ENCODE results near the gene TWNK. TPM values are rescaled to one million over a fixed set of nuclear protein-coding genes. Genes with fewer than 3 reads are reported as not detected.
A peak's percentile ranks its signal among the peaks of the same experiment; 100 is the strongest.

Gene TWNK
- total and polyA plus RNA-seq, 9 of the 15 experiments (the other 6 are each of a cell fraction or from before 2014, with no cell fraction given), result 11.6 to 34.7 (median 17.4) TPM

DNA sequence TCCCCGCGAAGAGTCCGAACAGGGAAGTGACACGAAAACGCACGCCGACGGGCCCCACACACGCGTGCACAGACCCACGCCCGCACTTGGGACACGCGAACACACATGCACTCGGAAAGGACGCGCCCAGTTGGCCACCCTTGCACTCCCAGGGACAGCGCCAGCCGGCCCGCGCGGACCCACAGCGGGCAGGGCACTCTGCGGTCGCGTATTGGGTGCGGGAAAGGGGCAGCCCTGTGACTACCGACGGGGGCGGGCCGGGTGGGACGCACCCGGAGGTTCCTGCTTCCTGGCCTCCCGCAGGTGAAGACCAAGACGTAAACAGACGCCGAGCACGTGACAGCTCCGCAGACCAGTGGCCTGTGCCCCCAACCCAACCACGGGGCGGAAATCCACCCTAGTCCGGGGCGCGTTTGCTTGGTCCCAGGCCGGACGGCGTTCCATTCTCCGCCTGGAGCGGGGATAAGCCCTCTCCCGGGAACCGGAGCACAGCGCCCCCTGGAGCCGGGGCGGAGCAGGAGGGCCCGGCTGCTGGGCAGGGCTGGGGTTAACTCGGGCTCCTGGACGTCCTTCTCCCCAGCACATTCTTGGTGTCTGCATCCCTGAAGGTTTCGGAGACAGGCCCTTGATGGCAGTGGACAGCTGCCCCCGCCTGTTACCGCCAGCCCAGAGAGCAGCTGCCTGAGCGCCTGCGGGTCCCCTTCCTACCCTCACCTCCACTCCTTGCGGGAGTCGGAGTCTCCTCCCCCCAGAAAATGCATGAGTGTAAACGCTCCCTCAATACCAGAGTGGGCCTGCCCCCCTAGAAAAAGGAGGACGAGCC lies 10.2 kb downstream of the TWNK start (continued):
- TF ChIP-seq POLR2G (IDR thresholded peaks at IDR 0.05; ENCODE audit: low read depth, low read length), result peak; percentile 66
- peak; percentile 49 for TF ChIP-seq TAF1 (IDR thresholded peaks at IDR 0.05; ENCODE audit: control insufficient read depth, extremely low read depth, insufficient read depth, low read length, severe bottlenecking)
- TF ChIP-seq, protein P1, sequence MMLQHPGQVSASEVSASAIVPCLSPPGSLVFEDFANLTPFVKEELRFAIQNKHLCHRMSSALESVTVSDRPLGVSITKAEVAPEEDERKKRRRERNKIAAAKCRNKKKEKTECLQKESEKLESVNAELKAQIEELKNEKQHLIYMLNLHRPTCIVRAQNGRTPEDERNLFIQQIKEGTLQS (IDR thresholded peaks at IDR 0.05), result no peak
- TF ChIP-seq, protein P1 (CRISPR knock-in tag; conservative IDR thresholded peaks at IDR 0.05), result no peak
- 0 out of 2 replicates have a peak, but pooled peaks have one; percentile 30 for TF ChIP-seq ELF1 (tag; IDR thresholded peaks at IDR 0.05)
- 0 out of 2 replicates have a peak, but pooled peaks have one; percentile 26 for TF ChIP-seq CTBP1 (IDR thresholded peaks at IDR 0.05; ENCODE audit: borderline replicate concordance)
- peak in 1 of 2 experiments; percentile 30; a peak in 1 of 4 replicates for TF ChIP-seq TEAD1 (CRISPR knock-in tag; IDR thresholded peaks at IDR 0.05)
- TF ChIP-seq, protein P2, sequence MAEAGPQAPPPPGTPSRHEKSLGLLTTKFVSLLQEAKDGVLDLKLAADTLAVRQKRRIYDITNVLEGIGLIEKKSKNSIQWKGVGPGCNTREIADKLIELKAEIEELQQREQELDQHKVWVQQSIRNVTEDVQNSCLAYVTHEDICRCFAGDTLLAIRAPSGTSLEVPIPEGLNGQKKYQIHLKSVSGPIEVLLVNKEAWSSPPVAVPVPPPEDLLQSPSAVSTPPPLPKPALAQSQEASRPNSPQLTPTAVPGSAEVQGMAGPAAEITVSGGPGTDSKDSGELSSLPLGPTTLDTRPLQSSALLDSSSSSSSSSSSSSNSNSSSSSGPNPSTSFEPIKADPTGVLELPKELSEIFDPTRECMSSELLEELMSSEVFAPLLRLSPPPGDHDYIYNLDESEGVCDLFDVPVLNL (CRISPR knock-in tag; IDR thresholded peaks at IDR 0.05; ENCODE audit: low read depth), result no peak
- TF ChIP-seq, protein P3, sequence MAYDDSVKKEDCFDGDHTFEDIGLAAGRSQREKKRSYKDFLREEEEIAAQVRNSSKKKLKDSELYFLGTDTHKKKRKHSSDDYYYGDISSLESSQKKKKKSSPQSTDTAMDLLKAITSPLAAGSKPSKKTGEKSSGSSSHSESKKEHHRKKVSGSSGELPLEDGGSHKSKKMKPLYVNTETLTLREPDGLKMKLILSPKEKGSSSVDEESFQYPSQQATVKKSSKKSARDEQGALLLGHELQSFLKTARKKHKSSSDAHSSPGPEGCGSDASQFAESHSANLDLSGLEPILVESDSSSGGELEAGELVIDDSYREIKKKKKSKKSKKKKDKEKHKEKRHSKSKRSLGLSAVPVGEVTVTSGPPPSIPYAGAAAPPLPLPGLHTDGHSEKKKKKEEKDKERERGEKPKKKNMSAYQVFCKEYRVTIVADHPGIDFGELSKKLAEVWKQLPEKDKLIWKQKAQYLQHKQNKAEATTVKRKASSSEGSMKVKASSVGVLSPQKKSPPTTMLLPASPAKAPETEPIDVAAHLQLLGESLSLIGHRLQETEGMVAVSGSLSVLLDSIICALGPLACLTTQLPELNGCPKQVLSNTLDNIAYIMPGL (CRISPR knock-in tag; IDR thresholded peaks at IDR 0.05), result peak; percentile 47; the same call in 1 of the 2 replicates
- TF ChIP-seq, protein P4, sequence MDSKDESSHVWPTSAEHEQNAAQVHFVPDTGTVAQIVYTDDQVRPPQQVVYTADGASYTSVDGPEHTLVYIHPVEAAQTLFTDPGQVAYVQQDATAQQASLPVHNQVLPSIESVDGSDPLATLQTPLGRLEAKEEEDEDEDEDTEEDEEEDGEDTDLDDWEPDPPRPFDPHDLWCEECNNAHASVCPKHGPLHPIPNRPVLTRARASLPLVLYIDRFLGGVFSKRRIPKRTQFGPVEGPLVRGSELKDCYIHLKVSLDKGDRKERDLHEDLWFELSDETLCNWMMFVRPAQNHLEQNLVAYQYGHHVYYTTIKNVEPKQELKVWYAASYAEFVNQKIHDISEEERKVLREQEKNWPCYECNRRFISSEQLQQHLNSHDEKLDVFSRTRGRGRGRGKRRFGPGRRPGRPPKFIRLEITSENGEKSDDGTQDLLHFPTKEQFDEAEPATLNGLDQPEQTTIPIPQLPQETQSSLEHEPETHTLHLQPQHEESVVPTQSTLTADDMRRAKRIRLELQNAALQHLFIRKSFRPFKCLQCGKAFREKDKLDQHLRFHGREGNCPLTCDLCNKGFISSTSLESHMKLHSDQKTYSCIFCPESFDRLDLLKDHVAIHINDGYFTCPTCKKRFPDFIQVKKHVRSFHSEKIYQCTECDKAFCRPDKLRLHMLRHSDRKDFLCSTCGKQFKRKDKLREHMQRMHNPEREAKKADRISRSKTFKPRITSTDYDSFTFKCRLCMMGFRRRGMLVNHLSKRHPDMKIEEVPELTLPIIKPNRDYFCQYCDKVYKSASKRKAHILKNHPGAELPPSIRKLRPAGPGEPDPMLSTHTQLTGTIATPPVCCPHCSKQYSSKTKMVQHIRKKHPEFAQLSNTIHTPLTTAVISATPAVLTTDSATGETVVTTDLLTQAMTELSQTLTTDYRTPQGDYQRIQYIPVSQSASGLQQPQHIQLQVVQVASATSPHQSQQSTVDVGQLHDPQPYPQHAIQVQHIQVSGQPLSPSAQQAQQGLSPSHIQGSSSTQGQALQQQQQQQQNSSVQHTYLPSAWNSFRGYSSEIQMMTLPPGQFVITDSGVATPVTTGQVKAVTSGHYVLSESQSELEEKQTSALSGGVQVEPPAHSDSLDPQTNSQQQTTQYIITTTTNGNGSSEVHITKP (IDR thresholded peaks at IDR 0.05; ENCODE audit: partially characterized antibody), result peak; percentile 26
- TF ChIP-seq ZNF232 (CRISPR knock-in tag; IDR thresholded peaks at IDR 0.05), result no peak
- TF ChIP-seq, protein P5, sequence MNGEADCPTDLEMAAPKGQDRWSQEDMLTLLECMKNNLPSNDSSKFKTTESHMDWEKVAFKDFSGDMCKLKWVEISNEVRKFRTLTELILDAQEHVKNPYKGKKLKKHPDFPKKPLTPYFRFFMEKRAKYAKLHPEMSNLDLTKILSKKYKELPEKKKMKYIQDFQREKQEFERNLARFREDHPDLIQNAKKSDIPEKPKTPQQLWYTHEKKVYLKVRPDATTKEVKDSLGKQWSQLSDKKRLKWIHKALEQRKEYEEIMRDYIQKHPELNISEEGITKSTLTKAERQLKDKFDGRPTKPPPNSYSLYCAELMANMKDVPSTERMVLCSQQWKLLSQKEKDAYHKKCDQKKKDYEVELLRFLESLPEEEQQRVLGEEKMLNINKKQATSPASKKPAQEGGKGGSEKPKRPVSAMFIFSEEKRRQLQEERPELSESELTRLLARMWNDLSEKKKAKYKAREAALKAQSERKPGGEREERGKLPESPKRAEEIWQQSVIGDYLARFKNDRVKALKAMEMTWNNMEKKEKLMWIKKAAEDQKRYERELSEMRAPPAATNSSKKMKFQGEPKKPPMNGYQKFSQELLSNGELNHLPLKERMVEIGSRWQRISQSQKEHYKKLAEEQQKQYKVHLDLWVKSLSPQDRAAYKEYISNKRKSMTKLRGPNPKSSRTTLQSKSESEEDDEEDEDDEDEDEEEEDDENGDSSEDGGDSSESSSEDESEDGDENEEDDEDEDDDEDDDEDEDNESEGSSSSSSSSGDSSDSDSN (IDR thresholded peaks at IDR 0.05; ENCODE audit: borderline replicate concordance in 1 of 2, low read depth in 2 of 2, low read length in 2 of 2), result peak; percentile 74 to 88; a peak in 2 of 4 replicates
- TF ChIP-seq RB1 (IDR thresholded peaks at IDR 0.05; ENCODE audit: low read depth), result peak; percentile 47; the same call in 1 of the 2 replicates
- TF ChIP-seq ETV5 (CRISPR knock-in tag; IDR thresholded peaks at IDR 0.05; ENCODE audit: low read depth), result peak; percentile 56; the same call in 1 of the 2 replicates
- no peak for TF ChIP-seq ZNF766 (CRISPR knock-in tag; conservative IDR thresholded peaks at IDR 0.05)

All from K562 (cell line).